CD14-positive monocyte (primary cell): ENCODE measurements around the gene EPHB2. TPM values are rescaled to one million over a fixed set of nuclear protein-coding genes. Genes with fewer than 3 reads are reported as not detected.
A peak's percentile ranks its signal among the peaks of the same experiment; 100 is the strongest.

ENCODE experiments used
- DNase-seq, 3 donors: peaks; one replicate each; pipeline ENCODE4 v3.0.0-alpha.2; 2011 to 2022
- H2AFZ ChIP-seq: 2 replicates; pipeline ENCODE4 v1.6.0; 2012; ENCODE audit warnings: mild to moderate bottlenecking, low read depth, low read length, inconsistent platforms; ENCODE audit not compliant: insufficient read depth, poor library complexity, severe bottlenecking
- H3K27ac ChIP-seq, 2 donors: 1 replicate in 1 of 2; 2 replicates in 1 of 2; pipeline ENCODE4 v1.5.1; 2012 to 2013; ENCODE audit warnings: low read length in 2 of 2, control low read depth in 1 of 2, inconsistent platforms in 1 of 2, low read depth in 1 of 2, mild to moderate bottlenecking in 1 of 2
- H3K27me3 ChIP-seq, 2 donors: one replicate each; pipeline versions ENCODE4 v1.6.0 to v1.6.1; 2011 to 2013; ENCODE audit warnings: low read length in 2 of 2; ENCODE audit not compliant: control insufficient read depth in 2 of 2, insufficient read depth in 2 of 2
- H3K36me3 ChIP-seq, 2 donors: replicated peaks in 1 of 2; 1 replicate in 1 of 2; 2 replicates in 1 of 2; pipeline versions ENCODE4 v1.5.1 to v1.6.1; 2012 to 2013; ENCODE audit warnings: low read length in 2 of 2, control low read depth in 1 of 2, inconsistent platforms in 1 of 2, mild to moderate bottlenecking in 1 of 2; ENCODE audit not compliant: insufficient read depth in 2 of 2, control insufficient read depth in 1 of 2
- H3K4me1 ChIP-seq, 2 donors: 1 replicate in 1 of 2; 2 replicates in 1 of 2; pipeline versions ENCODE4 v1.5.1 to v1.6.1; 2012 to 2013; ENCODE audit warnings: low read length in 2 of 2, control low read depth in 1 of 2, inconsistent platforms in 1 of 2, mild to moderate bottlenecking in 1 of 2, moderate library complexity in 1 of 2; ENCODE audit not compliant: insufficient read depth in 2 of 2, control insufficient read depth in 1 of 2
- H3K4me2 ChIP-seq: replicated peaks from 2 replicates; pipeline ENCODE3; 2012; ENCODE audit warnings: low read length, moderate library complexity, mild to moderate bottlenecking; ENCODE audit not compliant: poor library complexity, severe bottlenecking; ENCODE audit errors: extremely low read depth
- H3K4me3 ChIP-seq, 3 experiments: fragments of 200-600 bp in 1 of 3; sonication (generic) in 1 of 3; replicated peaks in 1 of 3; 1 replicate in 2 of 3; 2 replicates in 1 of 3; pipeline ENCODE4 v1.5.1; 2011 to 2013; ENCODE audit warnings: low read length in 3 of 3, mild to moderate bottlenecking in 3 of 3, control low read depth in 2 of 3, low read depth in 2 of 3, inconsistent platforms in 1 of 3, moderate library complexity in 1 of 3
- H3K79me2 ChIP-seq: 2 replicates; pipeline ENCODE4 v1.6.0; 2012; ENCODE audit warnings: mild to moderate bottlenecking, control low read depth, inconsistent platforms, low read length, moderate library complexity; ENCODE audit not compliant: insufficient read depth
- H3K9ac ChIP-seq: 2 replicates; pipeline ENCODE4 v1.6.0; 2017; ENCODE audit warnings: low read length, mild to moderate bottlenecking; ENCODE audit not compliant: insufficient read depth, poor library complexity, severe bottlenecking
- H3K9me3 ChIP-seq, 2 donors: replicated peaks in 1 of 2; 1 replicate in 1 of 2; 2 replicates in 1 of 2; pipeline versions ENCODE4 v1.5.1 to v1.6.1; 2012 to 2013; ENCODE audit warnings: low read length in 2 of 2, control low read depth in 1 of 2; ENCODE audit not compliant: control insufficient read depth in 1 of 2, insufficient read depth in 1 of 2
- H4K20me1 ChIP-seq: 2 replicates; pipeline ENCODE4 v1.6.0; 2012; ENCODE audit warnings: mild to moderate bottlenecking, low read length, control low read depth, moderate library complexity; ENCODE audit not compliant: insufficient read depth
- H3K27ac Mint-ChIP-seq, 7 donors: one replicate each; pipeline ENCODE4 v1.8.0; 2020; ENCODE audit warnings: mild to moderate bottlenecking in 7 of 7, mixed read lengths in 7 of 7, moderate library complexity in 6 of 7, inconsistent platforms in 2 of 7
- H3K27me3 Mint-ChIP-seq, 3 donors: one replicate each; pipeline ENCODE4 v1.8.0; 2021 to 2022; ENCODE audit warnings: low read depth in 3 of 3, mild to moderate bottlenecking in 3 of 3, mixed read lengths in 3 of 3, moderate library complexity in 3 of 3, inconsistent platforms in 1 of 3
- H3K36me3 Mint-ChIP-seq, 2 donors: one replicate each; pipeline ENCODE4 v1.8.0; 2020; ENCODE audit warnings: mixed read lengths in 2 of 2, inconsistent platforms in 1 of 2, mild to moderate bottlenecking in 1 of 2
- H3K4me1 Mint-ChIP-seq: one replicate; pipeline ENCODE4 v1.8.0; 2020; ENCODE audit warnings: mild to moderate bottlenecking, mixed read lengths
- H3K4me3 Mint-ChIP-seq, 2 donors: one replicate each; pipeline ENCODE4 v1.8.0; 2020; ENCODE audit warnings: mild to moderate bottlenecking in 2 of 2, mixed read lengths in 2 of 2, moderate library complexity in 1 of 2
- H3K9me3 Mint-ChIP-seq, 7 donors: one replicate each; pipeline ENCODE4 v1.8.0; 2020 to 2022; ENCODE audit warnings: mixed read lengths in 7 of 7, mild to moderate bottlenecking in 6 of 7, moderate library complexity in 6 of 7, inconsistent platforms in 2 of 7
- WGBS: methylation state at CpG from one replicate; pipeline ENCODE4 v1.1.5; 2013; ENCODE audit warnings: missing lambda C conversion rate; ENCODE audit not compliant: insufficient coverage; 5-methylcytosine and 5-hydroxymethylcytosine counted together
- intact Hi-C, 2 donors: fragments of 100-400 bp; cut with micrococcal nuclease; formaldehyde crosslinking; loops; one replicate each; pipeline versions ENCODE4 v1.15.0 to v1.15.1; 2023
- polyA plus RNA-seq, 3 donors: library from polyadenylated mRNA; depleted of rRNA in 1 of 3; unstranded in 2 of 3; stranded (reverse) in 1 of 3; fragments of 300-500 nt in 2 of 3; fragments of >200 nt in 1 of 3; fragmentation: Illumina TruSeq in 2 of 3; gene quantifications; 1 replicate in 2 of 3; 2 replicates in 1 of 3; pipeline ENCODE4 v1.2.3, GENCODE V29; 2012 to 2021
- TF ChIP-seq, protein P1 (sequence below): fragments of 200-600 bp; IDR thresholded peaks from one replicate; pipeline ENCODE4 v1.8.0; 2022; ENCODE audit warnings: antibody characterized with exemption, mild to moderate bottlenecking

The EPHB2 gene
- polyA plus RNA-seq, 3 donors = 2.9 to 5.6 (median 3.4) TPM

GRCh38 chr1:22862752-22863151 is 152.1 kb downstream of the EPHB2 start:
- Histone ChIP-seq H3K4me1 (no peaks in the 10 kb centered on the region), H3K9me3 (no peaks in the 10 kb centered on the region), H3K79me2 (no peaks in the 10 kb centered on the region), H4K20me1 (no peaks in the 10 kb centered on the region), H3K4me3 (no peak overlapping the region), H3K36me3 (no peaks in the 10 kb centered on the region), H2AFZ (no peak overlapping the region), H3K27me3 (no peaks in the 10 kb centered on the region), H3K9ac (no peak overlapping the region), H3K27ac (no peak overlapping the region), H3K4me2 (no peak overlapping the region)
- H3K36me3 Mint-ChIP-seq = peaks cover 0 to 4% of the 10 kb centered on the region in 2 donors
- DNase-seq = no peak
- H3K27me3 Mint-ChIP-seq = peaks cover 0 to 2% (median 0%) of the 10 kb centered on the region in 3 donors
- H3K9me3 Mint-ChIP-seq = peaks cover 0 to 1% (median 0%) of the 10 kb centered on the region in 7 donors
- TF ChIP-seq, protein P1, sequence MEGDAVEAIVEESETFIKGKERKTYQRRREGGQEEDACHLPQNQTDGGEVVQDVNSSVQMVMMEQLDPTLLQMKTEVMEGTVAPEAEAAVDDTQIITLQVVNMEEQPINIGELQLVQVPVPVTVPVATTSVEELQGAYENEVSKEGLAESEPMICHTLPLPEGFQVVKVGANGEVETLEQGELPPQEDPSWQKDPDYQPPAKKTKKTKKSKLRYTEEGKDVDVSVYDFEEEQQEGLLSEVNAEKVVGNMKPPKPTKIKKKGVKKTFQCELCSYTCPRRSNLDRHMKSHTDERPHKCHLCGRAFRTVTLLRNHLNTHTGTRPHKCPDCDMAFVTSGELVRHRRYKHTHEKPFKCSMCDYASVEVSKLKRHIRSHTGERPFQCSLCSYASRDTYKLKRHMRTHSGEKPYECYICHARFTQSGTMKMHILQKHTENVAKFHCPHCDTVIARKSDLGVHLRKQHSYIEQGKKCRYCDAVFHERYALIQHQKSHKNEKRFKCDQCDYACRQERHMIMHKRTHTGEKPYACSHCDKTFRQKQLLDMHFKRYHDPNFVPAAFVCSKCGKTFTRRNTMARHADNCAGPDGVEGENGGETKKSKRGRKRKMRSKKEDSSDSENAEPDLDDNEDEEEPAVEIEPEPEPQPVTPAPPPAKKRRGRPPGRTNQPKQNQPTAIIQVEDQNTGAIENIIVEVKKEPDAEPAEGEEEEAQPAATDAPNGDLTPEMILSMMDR = no peak
- WGBS = 99% methylated on average over 9 of the region's 9 CpGs
- intact Hi-C loops = loop anchor here in 1 of 2 donors (10.0 kb wide), 1 partner anchor 158 kb away; no protein-coding TSS in a partner anchor
- peaks cover 4% of the 10 kb centered on the region for H3K4me1 Mint-ChIP-seq
- H3K4me3 Mint-ChIP-seq = no peak overlapping the region
- H3K27ac Mint-ChIP-seq = no peak overlapping the region

GRCh38 chr1:22863766-22864165 is 153.1 kb downstream of the EPHB2 start:
- peak overlapping the region in 1 of 7 donors; percentile 26 for H3K27ac Mint-ChIP-seq

More at GRCh38 chr1:22863766-22864165, 153.1 kb downstream of the EPHB2 start:
- Mint-ChIP-seq H3K4me1 (peaks cover 4% of the 10 kb centered on the region), H3K4me3 (no peak overlapping the region), H3K9me3 (peaks cover 0 to 6% (median 2%) of the 10 kb centered on the region in 7 donors), H3K27me3 (peaks cover 0 to 2% (median 0%) of the 10 kb centered on the region in 3 donors), H3K36me3 (peaks cover 0 to 4% of the 10 kb centered on the region in 2 donors)
- no peak for DNase-seq
- 89% methylated on average over 4 of the region's 7 CpGs for WGBS
- Histone ChIP-seq H3K79me2 (no peaks in the 10 kb centered on the region), H3K4me2 (no peak overlapping the region), H3K9me3 (no peaks in the 10 kb centered on the region), H3K27ac (no peak overlapping the region), H4K20me1 (no peaks in the 10 kb centered on the region), H3K36me3 (no peaks in the 10 kb centered on the region), H3K4me1 (no peaks in the 10 kb centered on the region), H2AFZ (no peak overlapping the region), H3K9ac (no peak overlapping the region), H3K27me3 (no peaks in the 10 kb centered on the region), H3K4me3 (no peak overlapping the region)
- TF ChIP-seq, protein P1 = no peak
- intact Hi-C loops = loop anchor here in 1 of 2 donors (10.0 kb wide), 1 partner anchor 159 kb away; no protein-coding TSS in a partner anchor
